Measurements from ENCODE around the gene CXCL16.
A peak's percentile ranks its signal among the peaks of the same experiment; 100 is the strongest.

The CXCL16 gene

DNA sequence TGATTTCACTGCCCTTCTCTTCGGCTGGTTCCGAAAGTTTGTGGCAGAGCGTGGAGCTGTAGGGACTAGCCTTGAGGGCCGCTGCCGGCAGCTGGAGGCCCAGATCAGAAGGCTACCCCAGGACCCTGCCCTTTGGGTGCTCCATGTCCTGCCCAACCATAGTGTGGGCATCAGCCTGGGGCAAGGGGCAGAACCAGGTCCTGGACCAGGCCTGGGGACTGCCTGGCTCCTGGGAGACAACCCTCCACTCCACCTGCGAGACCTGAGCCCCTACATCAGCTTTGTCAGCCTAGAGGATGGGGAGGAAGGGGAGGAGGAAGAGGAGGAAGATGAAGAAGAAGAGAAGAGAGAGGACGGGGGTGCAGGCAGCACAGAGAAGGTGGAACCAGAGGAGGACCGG is 856 bp upstream of the CXCL16 start:
- no peak overlapping the region for H3K9ac ChIP-seq (ENCODE audit: low read length in 5 of 5)
- H3K27me3 ChIP-seq (ENCODE audit: control insufficient read depth in 5 of 5, insufficient read depth in 4 of 5, low read length in 5 of 5), result peaks cover 6 to 21% (median 10%) of the 10 kb centered on the region in 5 donors
- H3K4me1 ChIP-seq (ENCODE audit: control insufficient read depth in 5 of 5, insufficient read depth in 5 of 5, low read length in 5 of 5), result peaks cover 0 to 29% (median 19%) of the 10 kb centered on the region in 5 donors
- no peaks in the 10 kb centered on the region for H3K9me3 ChIP-seq (ENCODE audit: control insufficient read depth in 5 of 5, low read length in 5 of 5)
- H3K4me3 ChIP-seq (ENCODE audit: low read depth in 1 of 5, low read length in 5 of 5), result peak overlapping the region in 1 of 5 donors; percentile 73
- H3K36me3 ChIP-seq (ENCODE audit: control insufficient read depth in 5 of 5, insufficient read depth in 5 of 5, low read length in 5 of 5), result no peaks in the 10 kb centered on the region
- H3K27ac ChIP-seq (ENCODE audit: low read depth, low read length), result no peak overlapping the region

DNA sequence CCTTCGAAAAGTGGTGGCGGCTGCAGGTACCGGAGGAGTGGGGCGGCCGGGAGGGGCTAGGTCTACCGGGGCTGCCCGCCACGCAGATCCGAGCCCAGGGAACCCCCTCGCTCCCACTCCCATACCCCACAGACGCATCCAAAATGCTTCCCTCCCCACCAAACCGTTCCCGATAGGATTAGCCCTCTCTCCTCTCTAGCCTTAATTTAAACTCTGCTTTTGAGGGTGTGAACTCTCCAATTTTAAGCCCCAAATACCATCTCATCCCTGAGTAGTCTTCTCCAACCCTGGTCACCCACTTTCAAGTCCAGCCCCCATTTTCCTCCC is 260 bp upstream of the CXCL16 start:
- Histone ChIP-seq H3K9ac (ENCODE audit: low read length in 5 of 5) (peak overlapping the region in 3 of 5 donors; percentile 44 to 72 (median 62)), H3K4me1 (ENCODE audit: control insufficient read depth in 5 of 5, insufficient read depth in 5 of 5, low read length in 5 of 5) (peaks cover 0 to 35% (median 18%) of the 10 kb centered on the region in 5 donors), H3K27ac (ENCODE audit: low read depth, low read length) (no peak overlapping the region), H3K4me3 (ENCODE audit: low read depth in 1 of 5, low read length in 5 of 5) (peak overlapping the region; percentile 15 to 83 (median 73)), H3K27me3 (ENCODE audit: control insufficient read depth in 5 of 5, insufficient read depth in 4 of 5, low read length in 5 of 5) (peaks cover 5 to 16% (median 9%) of the 10 kb centered on the region in 5 donors), H3K36me3 (ENCODE audit: control insufficient read depth in 5 of 5, insufficient read depth in 5 of 5, low read length in 5 of 5) (peaks cover 0 to under 1% (median 0%) of the 10 kb centered on the region in 5 donors), H3K9me3 (ENCODE audit: control insufficient read depth in 5 of 5, low read length in 5 of 5) (no peaks in the 10 kb centered on the region)

DNA sequence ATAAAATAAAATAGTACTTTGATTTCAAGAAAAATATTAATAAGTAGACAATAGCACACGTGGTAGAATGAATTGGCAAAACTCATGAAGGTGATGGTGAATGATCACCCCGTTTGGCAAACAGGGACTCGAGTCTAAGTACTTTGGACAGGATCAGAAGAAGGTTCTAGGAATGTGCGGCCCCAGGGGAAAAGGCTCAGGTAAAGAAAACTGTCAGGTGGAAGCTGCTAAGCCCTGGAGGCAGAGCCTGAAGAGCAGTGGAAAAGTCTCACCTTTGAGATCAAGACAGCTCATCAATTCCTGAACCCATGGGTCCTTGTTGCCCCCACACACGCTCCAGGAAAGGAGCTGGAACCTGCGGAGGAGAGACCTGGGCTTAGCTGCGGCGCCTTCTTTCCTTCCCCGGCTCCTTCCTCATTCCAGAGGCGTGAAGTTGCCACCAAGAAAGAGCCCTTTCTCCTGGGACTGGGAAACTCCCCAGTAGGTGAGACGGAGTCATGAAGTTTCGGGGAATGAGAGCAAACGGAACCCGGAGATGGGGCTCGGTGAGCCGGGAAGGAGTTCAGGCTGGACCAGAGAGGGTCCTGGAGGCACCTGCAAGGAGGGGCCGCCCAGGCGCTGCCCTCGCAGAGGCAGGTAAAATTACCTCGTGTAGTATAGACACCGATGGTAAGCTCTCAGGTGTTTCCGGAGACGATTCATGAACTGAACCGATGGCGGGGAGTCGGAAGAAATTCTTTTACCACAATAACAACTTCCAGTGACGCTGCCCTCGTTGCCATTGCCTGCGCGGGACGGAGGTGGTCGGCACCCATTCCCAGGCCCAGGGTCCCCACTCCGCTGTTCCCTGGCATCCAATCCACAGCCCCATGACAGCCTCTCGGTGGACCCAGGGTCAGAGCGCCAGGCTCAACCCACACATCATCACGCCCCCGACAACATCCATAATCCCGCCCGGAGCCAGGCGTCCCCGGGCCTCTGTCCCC is 1.3 kb downstream of the CXCL16 start:
- Histone ChIP-seq H3K4me3 (ENCODE audit: low read depth in 1 of 5, low read length in 5 of 5) (peak overlapping the region; percentile 54 to 83 (median 73)), H3K27me3 (ENCODE audit: control insufficient read depth in 5 of 5, insufficient read depth in 4 of 5, low read length in 5 of 5) (peaks cover 0 to 7% (median 0%) of the 10 kb centered on the region in 5 donors), H3K9me3 (ENCODE audit: control insufficient read depth in 5 of 5, low read length in 5 of 5) (no peaks in the 10 kb centered on the region), H3K4me1 (ENCODE audit: control insufficient read depth in 5 of 5, insufficient read depth in 5 of 5, low read length in 5 of 5) (peaks cover 0 to 48% (median 19%) of the 10 kb centered on the region in 5 donors), H3K27ac (ENCODE audit: low read depth, low read length) (peak overlapping the region; percentile 23), H3K36me3 (ENCODE audit: control insufficient read depth in 5 of 5, insufficient read depth in 5 of 5, low read length in 5 of 5) (peaks cover 0 to 12% (median 0%) of the 10 kb centered on the region in 5 donors), H3K9ac (ENCODE audit: low read length in 5 of 5) (peak overlapping the region; percentile 38 to 84 (median 73))

DNA sequence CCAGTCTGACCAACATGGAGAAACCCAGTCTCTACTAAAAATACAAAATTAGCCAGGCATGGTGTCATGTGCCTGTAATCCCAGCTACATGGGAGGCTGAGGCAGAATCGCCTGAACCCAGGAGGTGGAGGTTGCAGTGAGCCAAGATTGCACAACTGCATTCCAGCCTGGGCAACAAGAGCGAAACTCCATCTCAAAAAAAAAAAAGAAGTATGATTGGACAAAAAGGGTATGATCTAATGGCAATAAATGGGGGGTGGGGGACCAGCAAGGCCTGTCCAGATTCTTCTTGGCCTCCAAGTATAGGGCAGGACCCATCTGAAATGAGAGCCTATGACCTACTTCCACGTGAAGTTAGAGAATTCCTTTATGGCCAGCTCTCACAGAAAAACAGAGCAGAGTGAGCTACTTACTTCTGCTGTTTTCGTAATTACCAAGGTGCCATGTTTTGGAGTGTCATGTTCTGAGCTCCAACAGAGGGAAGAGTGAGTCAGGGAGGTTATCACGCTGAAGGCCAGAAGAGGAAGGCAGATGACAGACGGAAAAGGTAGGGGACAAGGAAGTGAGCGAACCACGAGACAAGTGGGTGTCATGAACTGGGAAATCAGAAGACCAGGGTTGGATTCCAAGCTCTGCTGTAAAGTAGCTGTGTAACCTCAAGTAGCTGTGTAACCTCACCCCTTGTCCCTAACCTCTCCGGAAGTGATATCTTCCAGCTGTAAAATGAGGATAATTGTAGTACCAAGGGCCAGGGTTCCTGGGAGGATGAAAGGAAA is 3.7 kb downstream of the CXCL16 start:
- H3K4me3 ChIP-seq (ENCODE audit: low read depth in 1 of 5, low read length in 5 of 5), result no peak overlapping the region
- H3K9me3 ChIP-seq (ENCODE audit: control insufficient read depth in 5 of 5, low read length in 5 of 5), result no peaks in the 10 kb centered on the region
- H3K4me1 ChIP-seq (ENCODE audit: control insufficient read depth in 5 of 5, insufficient read depth in 5 of 5, low read length in 5 of 5), result peaks cover 2 to 68% (median 28%) of the 10 kb centered on the region in 5 donors
- H3K27me3 ChIP-seq (ENCODE audit: control insufficient read depth in 5 of 5, insufficient read depth in 4 of 5, low read length in 5 of 5), result peaks cover 0 to 5% (median 0%) of the 10 kb centered on the region in 5 donors
- H3K36me3 ChIP-seq (ENCODE audit: control insufficient read depth in 5 of 5, insufficient read depth in 5 of 5, low read length in 5 of 5), result peaks cover 0 to 20% (median 7%) of the 10 kb centered on the region in 5 donors
- H3K27ac ChIP-seq (ENCODE audit: low read depth, low read length), result no peak overlapping the region
- no peak overlapping the region for H3K9ac ChIP-seq (ENCODE audit: low read length in 5 of 5)

DNA sequence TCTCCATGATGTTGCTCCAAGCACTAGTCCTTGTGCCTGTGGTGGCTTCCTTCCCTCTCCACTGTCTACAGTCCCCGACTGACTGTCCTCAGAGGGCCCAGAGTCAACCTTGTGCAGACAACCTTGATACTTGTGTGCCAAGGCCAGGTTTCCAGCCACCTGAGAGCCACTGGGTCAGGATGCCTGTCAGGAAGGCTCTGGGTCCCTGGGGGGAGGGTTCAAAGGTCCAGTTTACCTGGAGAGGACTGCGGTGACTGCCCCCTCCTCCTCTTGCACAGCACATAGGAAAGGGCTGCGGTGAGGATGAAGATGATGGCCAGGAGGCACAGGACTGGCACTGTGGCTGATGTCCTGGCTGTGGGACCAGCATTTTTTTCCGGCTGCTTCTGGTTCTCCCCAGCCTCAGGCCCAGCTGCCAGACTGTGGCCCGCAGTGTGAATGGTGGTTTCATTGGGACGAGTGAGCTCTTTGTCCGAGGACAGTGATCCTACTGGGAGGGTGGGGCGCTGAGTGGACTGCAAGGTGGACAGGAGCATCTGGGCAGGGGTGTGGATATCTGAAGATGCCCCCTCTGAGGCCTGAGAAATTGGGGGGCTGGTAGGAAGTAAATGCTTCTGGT is 4.8 kb downstream of the CXCL16 start:
- peaks cover 0 to 5% (median 0%) of the 10 kb centered on the region in 5 donors for H3K27me3 ChIP-seq (ENCODE audit: control insufficient read depth in 5 of 5, insufficient read depth in 4 of 5, low read length in 5 of 5)
- peaks cover 2 to 71% (median 32%) of the 10 kb centered on the region in 5 donors for H3K4me1 ChIP-seq (ENCODE audit: control insufficient read depth in 5 of 5, insufficient read depth in 5 of 5, low read length in 5 of 5)
- H3K4me3 ChIP-seq (ENCODE audit: low read depth in 1 of 5, low read length in 5 of 5), result no peak overlapping the region
- no peak overlapping the region for H3K27ac ChIP-seq (ENCODE audit: low read depth, low read length)
- no peaks in the 10 kb centered on the region for H3K9me3 ChIP-seq (ENCODE audit: control insufficient read depth in 5 of 5, low read length in 5 of 5)
- peaks cover 0 to 20% (median 7%) of the 10 kb centered on the region in 5 donors for H3K36me3 ChIP-seq (ENCODE audit: control insufficient read depth in 5 of 5, insufficient read depth in 5 of 5, low read length in 5 of 5)
- H3K9ac ChIP-seq (ENCODE audit: low read length in 5 of 5), result peak overlapping the region in 1 of 5 donors; percentile 8

DNA sequence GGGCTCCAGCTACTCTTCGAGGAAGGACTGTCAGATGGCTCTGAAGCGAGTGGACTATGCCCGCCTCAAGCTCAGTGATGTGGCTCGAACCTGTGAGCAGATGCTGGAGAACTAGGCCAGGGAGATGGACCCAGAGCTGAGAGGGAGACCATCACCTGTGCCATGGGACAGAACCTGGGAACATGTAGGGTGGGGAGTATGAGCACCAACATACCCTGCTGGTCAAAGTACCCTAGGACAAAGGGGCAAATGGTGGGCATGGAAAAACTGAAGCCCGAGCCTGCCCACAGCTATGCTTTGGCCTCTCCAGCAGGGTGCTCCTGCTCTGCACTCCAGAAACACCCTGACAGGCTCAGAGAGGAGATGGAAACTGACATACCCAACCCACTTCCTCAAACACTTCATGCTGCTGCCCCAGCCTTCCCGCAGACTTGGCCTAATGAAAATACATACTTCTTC is 6.6 kb downstream of the CXCL16 start:
- peaks cover 0 to 20% (median 7%) of the 10 kb centered on the region in 5 donors for H3K36me3 ChIP-seq (ENCODE audit: control insufficient read depth in 5 of 5, insufficient read depth in 5 of 5, low read length in 5 of 5)
- H3K27me3 ChIP-seq (ENCODE audit: control insufficient read depth in 5 of 5, insufficient read depth in 4 of 5, low read length in 5 of 5), result no peaks in the 10 kb centered on the region
- H3K9me3 ChIP-seq (ENCODE audit: control insufficient read depth in 5 of 5, low read length in 5 of 5), result no peaks in the 10 kb centered on the region
- H3K4me3 ChIP-seq (ENCODE audit: low read depth in 1 of 5, low read length in 5 of 5), result no peak overlapping the region
- peak overlapping the region in 2 of 5 donors; percentile 8 to 47 for H3K9ac ChIP-seq (ENCODE audit: low read length in 5 of 5)
- H3K4me1 ChIP-seq (ENCODE audit: control insufficient read depth in 5 of 5, insufficient read depth in 5 of 5, low read length in 5 of 5), result peaks cover 2 to 56% (median 18%) of the 10 kb centered on the region in 5 donors
- H3K27ac ChIP-seq (ENCODE audit: low read depth, low read length), result no peak overlapping the region

DNA sequence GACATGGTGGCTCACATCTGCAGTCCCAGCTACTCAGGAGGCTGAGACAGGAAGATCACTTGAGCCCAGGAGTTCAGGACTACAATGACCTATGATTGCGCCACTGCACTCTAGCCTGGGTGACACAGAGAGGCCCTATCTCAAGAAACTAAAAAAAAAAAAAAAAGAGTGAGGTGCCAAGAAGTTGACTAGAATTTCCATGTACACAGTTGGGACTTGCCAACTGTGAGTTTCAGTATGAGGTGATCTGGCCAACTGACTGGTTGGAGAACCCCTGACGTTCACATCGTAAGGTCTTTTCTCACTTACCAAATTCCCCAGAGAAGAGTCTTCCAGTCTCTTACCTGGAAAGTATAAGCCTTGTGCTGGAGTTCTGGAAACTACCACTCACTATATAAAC is 11.6 kb downstream of the CXCL16 start:
- Histone ChIP-seq H3K27ac (ENCODE audit: low read depth, low read length) (no peak overlapping the region), H3K4me1 (ENCODE audit: control insufficient read depth in 5 of 5, insufficient read depth in 5 of 5, low read length in 5 of 5) (peaks cover 2 to 24% (median 12%) of the 10 kb centered on the region in 5 donors), H3K27me3 (ENCODE audit: control insufficient read depth in 5 of 5, insufficient read depth in 4 of 5, low read length in 5 of 5) (no peaks in the 10 kb centered on the region), H3K4me3 (ENCODE audit: low read depth in 1 of 5, low read length in 5 of 5) (no peak overlapping the region), H3K36me3 (ENCODE audit: control insufficient read depth in 5 of 5, insufficient read depth in 5 of 5, low read length in 5 of 5) (peaks cover 0 to 6% (median 2%) of the 10 kb centered on the region in 5 donors), H3K9ac (ENCODE audit: low read length in 5 of 5) (no peak overlapping the region), H3K9me3 (ENCODE audit: control insufficient read depth in 5 of 5, low read length in 5 of 5) (no peaks in the 10 kb centered on the region)

DNA sequence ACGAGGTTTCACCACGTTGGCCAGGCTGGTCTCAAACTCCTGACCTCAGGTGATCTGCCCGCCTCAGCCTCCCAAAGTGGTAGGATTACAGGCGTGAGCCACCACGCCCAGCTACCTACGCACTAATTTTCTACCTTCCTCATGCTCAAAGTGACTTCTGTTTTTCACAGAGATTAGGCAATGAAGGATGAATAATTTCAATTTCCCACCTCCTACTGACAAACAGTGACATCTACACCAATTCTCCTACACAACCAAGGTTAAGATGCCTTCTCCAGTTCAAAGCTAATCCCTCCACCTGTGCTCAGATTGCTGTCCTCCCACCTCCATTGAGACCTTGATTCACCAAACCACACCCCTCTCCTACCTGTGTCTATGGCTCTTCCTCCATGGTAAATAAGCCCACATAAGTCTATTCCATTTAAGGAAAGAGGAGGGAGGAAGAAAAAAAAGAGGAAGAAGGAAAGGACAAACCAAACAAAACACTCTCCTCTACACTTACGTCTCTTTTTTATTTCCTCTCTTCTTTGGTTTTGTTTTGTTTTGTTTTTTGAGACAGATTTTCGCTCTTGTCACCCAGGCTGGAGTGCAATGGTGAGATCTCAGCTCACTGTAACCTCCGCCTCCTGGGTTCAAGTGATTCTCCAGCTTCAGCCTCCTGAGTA is 13.9 kb downstream of the CXCL16 start:
- H3K9ac ChIP-seq (ENCODE audit: low read length in 5 of 5), result no peak overlapping the region
- H3K4me3 ChIP-seq (ENCODE audit: low read depth in 1 of 5, low read length in 5 of 5), result no peak overlapping the region
- H3K27me3 ChIP-seq (ENCODE audit: control insufficient read depth in 5 of 5, insufficient read depth in 4 of 5, low read length in 5 of 5), result no peaks in the 10 kb centered on the region
- H3K4me1 ChIP-seq (ENCODE audit: control insufficient read depth in 5 of 5, insufficient read depth in 5 of 5, low read length in 5 of 5), result peaks cover 0 to 5% (median 4%) of the 10 kb centered on the region in 5 donors
- H3K36me3 ChIP-seq (ENCODE audit: control insufficient read depth in 5 of 5, insufficient read depth in 5 of 5, low read length in 5 of 5), result peaks cover 0 to 3% (median 0%) of the 10 kb centered on the region in 5 donors
- H3K9me3 ChIP-seq (ENCODE audit: control insufficient read depth in 5 of 5, low read length in 5 of 5), result no peaks in the 10 kb centered on the region
- no peak overlapping the region for H3K27ac ChIP-seq (ENCODE audit: low read depth, low read length)

DNA sequence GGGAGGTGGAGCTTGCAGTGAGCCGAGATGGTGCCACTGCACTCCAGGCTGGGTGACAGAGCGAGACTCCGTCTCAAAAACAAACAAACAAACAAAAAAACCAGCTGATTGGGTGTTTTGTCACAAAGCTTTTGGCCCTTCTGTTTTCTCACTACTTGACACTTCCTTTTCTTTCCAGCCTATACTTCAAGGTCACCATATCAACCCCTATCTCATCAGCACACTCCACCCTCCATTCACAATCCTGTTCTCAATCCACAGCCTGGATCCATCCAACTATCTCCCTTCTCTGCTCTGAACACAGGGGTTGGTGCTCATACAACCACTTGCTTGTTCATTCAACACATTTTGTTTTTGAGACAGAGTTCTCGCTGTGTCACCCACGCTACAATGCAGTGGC is 15.1 kb downstream of the CXCL16 start:
- H3K4me1 ChIP-seq (ENCODE audit: control insufficient read depth in 5 of 5, insufficient read depth in 5 of 5, low read length in 5 of 5), result no peaks in the 10 kb centered on the region
- peaks cover 0 to 12% (median 0%) of the 10 kb centered on the region in 5 donors for H3K36me3 ChIP-seq (ENCODE audit: control insufficient read depth in 5 of 5, insufficient read depth in 5 of 5, low read length in 5 of 5)
- H3K27me3 ChIP-seq (ENCODE audit: control insufficient read depth in 5 of 5, insufficient read depth in 4 of 5, low read length in 5 of 5), result no peaks in the 10 kb centered on the region
- no peak overlapping the region for H3K9ac ChIP-seq (ENCODE audit: low read length in 5 of 5)
- H3K27ac ChIP-seq (ENCODE audit: low read depth, low read length), result no peak overlapping the region
- no peak overlapping the region for H3K4me3 ChIP-seq (ENCODE audit: low read depth in 1 of 5, low read length in 5 of 5)
- no peaks in the 10 kb centered on the region for H3K9me3 ChIP-seq (ENCODE audit: control insufficient read depth in 5 of 5, low read length in 5 of 5)
